HG02763 (cell line): ENCODE data around the gene MAGEA12.
"Not testable (repeated sequence)": the region's sequence is repeated elsewhere in the genome, so short reads cannot be mapped to it uniquely, and the experiment has no call there.

Experiments used
- ATAC-seq: cut with Tn5 transposase; IDR thresholded peaks from one replicate; pipeline ENCODE4 v1.9.1; 2021; ENCODE audit warnings: mild to moderate bottlenecking, moderate library complexity; ENCODE audit not compliant: unreplicated experiment

The MAGEA12 gene

GRCh38 chrX:152761582-152761981 lies 28.0 kb downstream of the MAGEA12 start:
- ATAC-seq = not testable (repeated sequence)

GRCh38 chrX:152766562-152766961 lies 33.0 kb downstream of the MAGEA12 start:
- not testable (repeated sequence) for ATAC-seq

GRCh38 chrX:152769549-152770289 lies 36.2 kb downstream of the MAGEA12 start, which contains the start of gene MAGEA6:
Gene MAGEA6, minus strand, starts transcription at chrX:152769689. Its CDS starts 2,039 bp downstream, at chrX:152767650.
- not testable (repeated sequence) for ATAC-seq

GRCh38 chrX:152787062-152787461 lies 53.5 kb downstream of the MAGEA12 start:
- ATAC-seq = peak; percentile 75
